Stomach (tissue), 4 donors: ENCODE measurements around the gene ERCC2.

Experiments used
- CTCF ChIP-seq, 7 experiments: fragments of 450-650 bp in 4 of 7; fragments of 200-600 bp in 3 of 7; sonication (generic) in 3 of 7; IDR thresholded peaks; one replicate each; pipeline ENCODE4 v1.5.1; 2016 to 2019; ENCODE audit warnings: antibody characterized with exemption in 7 of 7, control low read depth in 2 of 7, mild to moderate bottlenecking in 1 of 7
- EP300 ChIP-seq: sonication (generic); formaldehyde crosslinking; IDR thresholded peaks from one replicate; pipeline ENCODE4 v1.6.1; 2017; ENCODE audit warnings: antibody characterized with exemption

GRCh38 chr19:45380107-45380506 lies 9.7 kb upstream of the ERCC2 start:
- TF ChIP-seq CTCF (IDR thresholded peaks at IDR 0.05) (no peak), EP300 (no peak)
